GM18867 (cell line): ENCODE measurements around the gene TSFM.

Experiments used
- ATAC-seq: cut with Tn5 transposase; IDR thresholded peaks from one replicate; pipeline ENCODE4 v1.9.1; 2021; ENCODE audit warnings: mild to moderate bottlenecking, moderate library complexity; ENCODE audit not compliant: unreplicated experiment

TSFM gene

GRCh38 chr12:57782608-57783465 lies at the start of gene TSFM:
TSS of gene TSFM (plus strand) at chr12:57782787. CDS start at chr12:57782802, 15 bp downstream.
- ATAC-seq = peak; percentile 83

GRCh38 chr12:57733928-57734327 lies 48.7 kb upstream of the TSFM start:
- ATAC-seq = no peak

DNA sequence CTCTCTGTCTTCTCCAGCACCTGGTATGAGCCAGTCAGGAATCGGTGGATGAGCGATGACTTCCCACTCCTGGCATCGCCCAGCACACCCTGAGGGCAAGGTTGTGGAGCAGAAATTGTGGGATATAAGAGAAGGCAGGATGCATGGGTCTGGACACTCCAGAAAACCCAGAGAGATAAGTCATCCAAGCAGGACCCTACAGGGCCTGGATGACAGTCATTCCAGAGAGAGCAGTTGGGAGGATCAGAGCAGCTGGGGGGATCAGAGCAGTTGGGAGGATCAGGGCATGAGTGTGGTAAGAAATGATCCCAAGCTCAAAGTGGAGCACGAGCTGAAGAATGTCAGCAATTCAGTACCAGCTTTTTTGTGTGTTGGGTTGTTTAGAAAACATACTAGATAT lies 48.0 kb upstream of the TSFM start:
- ATAC-seq = no peak

- ATAC-seq = no peak
These were observed 47.3 kb upstream of the TSFM start for GRCh38 chr12:57735198-57735855.

DNA sequence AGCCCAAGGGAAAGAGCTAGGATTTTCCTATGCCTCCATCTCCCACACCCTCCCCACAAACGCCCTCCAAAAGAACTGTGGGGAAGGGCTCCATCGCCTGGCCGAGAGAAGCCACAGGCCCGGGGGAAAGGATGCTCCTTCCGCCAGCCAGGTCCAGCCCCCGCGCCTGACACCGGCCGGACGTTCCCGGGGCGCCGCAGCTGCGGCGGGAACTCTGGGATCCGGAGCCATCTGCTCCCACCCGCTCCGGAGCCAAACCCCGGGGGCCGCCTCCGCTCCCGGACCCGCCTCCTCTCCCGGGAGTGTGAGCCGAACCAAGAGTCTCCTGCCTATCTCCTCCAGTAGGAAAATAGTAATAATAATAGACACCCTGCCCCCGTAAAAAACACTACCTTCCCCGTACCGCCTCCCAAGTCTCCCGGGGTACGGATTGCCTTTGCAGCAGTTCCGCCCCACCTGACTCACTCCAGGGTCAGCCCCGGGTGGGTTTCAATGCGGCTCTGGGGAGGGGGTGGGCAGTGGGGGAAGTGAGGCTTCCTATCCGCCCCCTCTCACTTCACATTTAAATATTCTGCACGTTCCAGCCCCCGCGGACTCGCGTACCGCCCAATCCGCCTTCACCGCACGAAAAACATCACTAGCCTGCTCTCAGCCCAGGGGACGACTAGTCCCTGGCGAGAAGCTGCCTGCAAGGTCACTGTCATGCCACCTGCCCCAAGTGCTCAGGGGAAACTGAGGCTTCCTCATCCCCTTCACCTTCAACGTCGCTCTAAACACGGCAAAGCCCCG lies 46.4 kb upstream of the TSFM start:
- ATAC-seq = no peak

- no peak for ATAC-seq
These were observed 45.7 kb upstream of the TSFM start for GRCh38 chr12:57736741-57737466.

- no peak for ATAC-seq
These were observed 44.8 kb upstream of the TSFM start for GRCh38 chr12:57737467-57738460.

DNA sequence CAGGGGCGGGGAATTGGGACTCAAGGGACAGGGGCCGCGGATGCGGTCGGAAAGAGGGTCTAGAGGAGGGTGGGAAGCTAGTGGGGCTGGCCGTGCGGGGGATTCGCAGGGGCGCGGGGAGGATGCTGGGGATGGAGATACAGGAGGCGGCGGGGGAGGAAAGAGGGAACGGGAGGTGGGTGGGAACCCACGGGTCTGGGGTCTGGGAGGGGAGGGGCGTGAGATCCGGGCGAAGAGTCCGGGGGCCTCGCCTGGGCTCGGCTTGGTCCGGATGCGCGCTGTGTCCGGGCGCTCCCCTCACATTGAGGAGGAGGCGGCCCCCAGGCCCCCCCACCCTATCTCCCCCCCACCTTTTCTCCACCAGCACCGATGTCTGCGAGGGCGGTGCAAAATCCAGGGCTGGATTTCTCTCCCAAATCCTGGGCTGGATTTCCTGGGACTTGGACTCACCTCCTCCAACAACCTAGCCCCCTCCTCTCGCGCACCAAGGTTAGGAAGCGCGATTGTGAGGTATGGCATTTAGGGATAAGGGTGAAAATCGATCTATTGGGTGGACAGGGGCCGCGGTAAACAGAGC lies 43.8 kb upstream of the TSFM start, which contains the start of gene AGAP2:
Gene AGAP2, minus strand, starts transcription at position 82 of the 577 bp plus-strand sequence. CDS start 496 bp downstream, outside the sequence.
- ATAC-seq = no peak

DNA sequence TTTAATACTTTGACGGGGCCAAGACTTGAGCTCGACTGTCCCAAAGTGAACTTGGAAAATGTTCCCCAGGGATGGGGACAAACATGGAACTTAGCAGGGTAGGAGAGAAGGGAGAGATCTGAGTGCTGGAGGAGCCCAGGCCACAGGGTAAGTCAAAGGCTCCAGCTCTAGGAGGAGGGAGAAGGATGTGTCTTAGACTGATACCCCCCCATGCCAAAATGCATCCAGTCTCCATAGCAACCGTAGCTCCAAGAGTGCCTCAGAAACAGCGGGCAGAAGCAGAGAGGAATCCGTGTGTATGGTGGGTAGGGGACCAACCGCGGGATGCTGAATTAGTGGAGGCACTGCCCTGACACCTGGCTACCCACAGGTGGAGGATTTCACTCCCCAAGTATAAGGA lies 43.2 kb upstream of the TSFM start:
- ATAC-seq = no peak

DNA sequence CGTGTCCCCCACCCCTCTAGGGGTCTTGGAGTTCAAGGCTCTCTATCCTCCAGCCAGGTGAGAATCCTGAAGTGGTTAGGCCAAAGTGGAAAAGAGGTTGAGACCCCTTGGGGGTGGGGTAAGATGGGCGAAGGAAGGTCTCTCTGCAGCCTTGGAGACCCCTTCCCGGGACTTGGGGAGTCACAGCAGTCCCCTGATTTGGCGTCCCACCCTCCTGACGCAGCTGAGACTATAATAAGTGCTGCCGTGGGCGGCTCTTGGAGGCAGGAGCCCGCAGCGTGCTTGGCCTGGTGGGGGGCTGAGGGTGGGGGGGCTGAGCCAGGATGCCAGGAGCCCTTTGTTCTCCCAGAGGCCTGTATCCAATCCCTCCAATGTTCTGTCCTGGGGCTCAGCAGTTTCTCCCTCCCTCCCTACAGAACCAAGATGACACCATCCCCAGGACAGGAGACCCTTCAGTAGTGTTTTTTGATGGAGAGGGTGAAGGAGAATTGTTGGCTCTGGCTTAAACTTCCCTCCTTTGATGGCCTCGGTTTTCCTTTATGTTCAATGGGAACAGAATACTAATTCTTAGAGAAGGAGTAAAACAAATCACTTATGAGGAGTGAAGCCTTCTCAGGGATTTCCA lies 42.6 kb upstream of the TSFM start:
- no peak for ATAC-seq

GRCh38 chr12:57740656-57741412 lies 41.8 kb upstream of the TSFM start:
- ATAC-seq = peak; percentile 53

DNA sequence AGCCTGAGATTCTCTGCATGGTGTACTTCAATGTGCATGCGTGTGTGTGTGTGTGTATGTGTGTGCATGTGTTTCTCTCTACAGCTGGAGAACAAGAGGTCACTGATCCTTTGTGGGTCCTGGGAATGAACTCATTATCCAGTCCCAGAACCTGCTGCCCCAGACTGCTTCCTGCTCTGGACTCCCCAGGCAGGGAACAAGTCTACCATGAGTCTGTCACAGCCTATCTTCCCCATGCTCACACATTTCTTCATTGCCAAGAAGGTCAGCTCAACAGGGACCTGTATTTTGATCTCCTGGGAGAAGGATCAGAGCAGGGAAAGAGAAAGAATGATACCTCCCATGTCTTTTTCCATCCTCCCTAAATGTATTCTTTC lies 41.2 kb upstream of the TSFM start:
- ATAC-seq = no peak

GRCh38 chr12:57741844-57742738 lies 40.5 kb upstream of the TSFM start:
- peak; percentile 53 for ATAC-seq

GRCh38 chr12:57743769-57744168 lies 38.8 kb upstream of the TSFM start:
- ATAC-seq = no peak

GRCh38 chr12:57744194-57744776 lies 38.3 kb upstream of the TSFM start:
- ATAC-seq = peak; percentile 39

- peak; percentile 81 for ATAC-seq
These were observed 37.7 kb upstream of the TSFM start, which contains the start of gene TSPAN31 for GRCh38 chr12:57744777-57745484. TSS of gene TSPAN31 (plus strand) at chr12:57745039. CDS start at chr12:57745155, 116 bp downstream.
